Vagina (tissue), 2 donors: Measurements from ENCODE around the gene APH1A. TPM values are rescaled to one million over a fixed set of nuclear protein-coding genes. Genes with fewer than 3 reads are reported as not detected.
"Not testable (repeated sequence)": the region's sequence is repeated elsewhere in the genome, so short reads cannot be mapped to it uniquely, and the experiment has no call there.

ENCODE experiments used
- DNase-seq, 2 donors: peaks; one replicate each; pipeline ENCODE4 v3.0.0-alpha.2; 2017; ENCODE audit errors: extremely low spot score in 2 of 2
- H3K27ac ChIP-seq: fragments of 200-600 bp; sonication (generic); one replicate; pipeline ENCODE4 v1.5.1; 2019
- H3K27me3 ChIP-seq: fragments of 200-600 bp; sonication (generic); one replicate; pipeline ENCODE4 v1.5.1; 2019
- H3K36me3 ChIP-seq, 2 donors: fragments of 200-600 bp; sonication (generic); one replicate each; pipeline ENCODE4 v1.5.1; 2017 to 2019
- H3K4me1 ChIP-seq: fragments of 200-600 bp; sonication (generic); one replicate; pipeline ENCODE4 v1.5.1; 2019
- H3K4me3 ChIP-seq, 2 donors: fragments of 200-600 bp; sonication (generic); 1 replicate in 1 of 2; 2 replicates in 1 of 2; pipeline ENCODE4 v1.5.1; 2016 to 2019
- H3K9me3 ChIP-seq: fragments of 200-600 bp; sonication (generic); one replicate; pipeline ENCODE4 v1.5.1; 2019
- CTCF ChIP-seq, 3 experiments: fragments of 450-650 bp in 2 of 3; fragments of 200-600 bp in 1 of 3; sonication (generic) in 1 of 3; IDR thresholded peaks; one replicate each; pipeline ENCODE4 v1.5.1; 2017 to 2019; ENCODE audit warnings: antibody characterized with exemption in 3 of 3, mild to moderate bottlenecking in 2 of 3, moderate library complexity in 2 of 3
- POLR2A ChIP-seq, 2 donors: fragments of 450-650 bp; IDR thresholded peaks; one replicate each; pipeline ENCODE4 v1.6.1; 2017; ENCODE audit warnings: antibody characterized with exemption in 2 of 2, mild to moderate bottlenecking in 2 of 2, moderate library complexity in 2 of 2
- POLR2AphosphoS5 ChIP-seq, 2 donors: sonication (generic); formaldehyde crosslinking; IDR thresholded peaks; one replicate each; pipeline ENCODE4 v1.9.0; 2017; ENCODE audit warnings: antibody characterized with exemption in 2 of 2, mild to moderate bottlenecking in 2 of 2, low read depth in 1 of 2; ENCODE audit not compliant: insufficient read depth in 1 of 2
- intact Hi-C: fragments of 100-400 bp; cut with DNase I; formaldehyde crosslinking; loops from one replicate; pipeline ENCODE4 v1.15.1; 2023
- small RNA-seq: library from RNA; depleted of rRNA; stranded (forward); fragments of <200 nt; gene quantifications from one replicate; pipeline ENCODE3, GENCODE V24; 2016
- total RNA-seq: library from RNA; depleted of rRNA; stranded (reverse); fragments of >200 nt; gene quantifications from one replicate; pipeline ENCODE4 v1.2.3, GENCODE V29; 2016

APH1A gene
- total RNA-seq, 1 donor from 2014 or later: 52.8 TPM

GRCh38 chr1:150224983-150225382 lies 43.8 kb downstream of the APH1A start:
- no peak for TF ChIP-seq POLR2AphosphoS5 (IDR thresholded peaks at IDR 0.05; ENCODE audit: insufficient read depth in 1 of 2, low read depth in 1 of 2)
- no peak for TF ChIP-seq CTCF (IDR thresholded peaks at IDR 0.05)
- TF ChIP-seq POLR2A (IDR thresholded peaks at IDR 0.05): no peak
- H3K36me3 ChIP-seq: peaks cover 0 to 49% of the 10 kb centered on the region in 2 donors
- H3K27me3 ChIP-seq: no peaks in the 10 kb centered on the region
- DNase-seq: no peak
- intact Hi-C loops: no loop called here
- no peaks in the 10 kb centered on the region for H3K9me3 ChIP-seq
- no peak overlapping the region for H3K4me3 ChIP-seq
- H3K4me1 ChIP-seq: no peaks in the 10 kb centered on the region
- no peak overlapping the region for H3K27ac ChIP-seq

GRCh38 chr1:150221552-150221951 lies 47.3 kb downstream of the APH1A start:
- no peak for TF ChIP-seq CTCF (IDR thresholded peaks at IDR 0.05)
- no peak for TF ChIP-seq POLR2A (IDR thresholded peaks at IDR 0.05)
- TF ChIP-seq POLR2AphosphoS5 (IDR thresholded peaks at IDR 0.05; ENCODE audit: insufficient read depth in 1 of 2, low read depth in 1 of 2): no peak
- H3K27me3 ChIP-seq: no peaks in the 10 kb centered on the region
- H3K4me3 ChIP-seq: no peak overlapping the region
- H3K36me3 ChIP-seq: peaks cover 0 to 42% of the 10 kb centered on the region in 2 donors
- no peaks in the 10 kb centered on the region for H3K4me1 ChIP-seq
- H3K27ac ChIP-seq: no peak overlapping the region
- intact Hi-C loops: no loop called here
- no peak for DNase-seq
- H3K9me3 ChIP-seq: no peaks in the 10 kb centered on the region

GRCh38 chr1:150215855-150216254 lies 53.0 kb downstream of the APH1A start:
- H3K4me1 ChIP-seq, intact Hi-C loops, H3K4me3 ChIP-seq, H3K27ac ChIP-seq, H3K9me3 ChIP-seq, DNase-seq, H3K27me3 ChIP-seq: not testable (repeated sequence)
- H3K36me3 ChIP-seq: peaks cover 0 to 12% of the 10 kb centered on the region in 2 donors

Small RNAs within 50 kb of the gene (small RNA-seq; reads per million reads assigned to genes)
- not detected for gene RNU2-17P

Other genes with a start within 250 kb of the APH1A start
- gene VPS45, start 201.2 kb downstream of the APH1A start, total RNA-seq: 32.2 TPM
- gene PLEKHO1, start 119.1 kb downstream of the APH1A start, total RNA-seq: 33.9 TPM
- gene ANP32E, start 32.9 kb downstream of the APH1A start, total RNA-seq: 16.7 TPM
- not detected for gene CA14, start 11.2 kb downstream of the APH1A start, total RNA-seq
- 19.4 TPM for gene C1orf54, start 3.8 kb upstream of the APH1A start, total RNA-seq
- gene CIART, start 13.5 kb upstream of the APH1A start, total RNA-seq: 6.6 TPM
- gene MRPS21, start 24.8 kb upstream of the APH1A start, total RNA-seq: 34.6 TPM
- gene PRPF3, start 52.5 kb upstream of the APH1A start, total RNA-seq: 39.8 TPM
- gene RPRD2, start 95.1 kb upstream of the APH1A start, total RNA-seq: 23.8 TPM
- gene TARS2, start 218.4 kb upstream of the APH1A start, total RNA-seq: 17.4 TPM
- 130 TPM for gene ECM1, start 239.1 kb upstream of the APH1A start, total RNA-seq
- gene FALEC, start 246.7 kb upstream of the APH1A start, total RNA-seq: not detected